IPS-20b (cell line): Measurements from ENCODE around the gene EFL1.

Experiments used
- H3K27ac ChIP-seq: one replicate; pipeline ENCODE4 v1.5.1; 2013; ENCODE audit warnings: low read length
- H3K27me3 ChIP-seq: 2 replicates; pipeline ENCODE4 v1.6.1; 2013; ENCODE audit warnings: mild to moderate bottlenecking, low read length, inconsistent platforms; ENCODE audit not compliant: insufficient read depth
- H3K36me3 ChIP-seq: 2 replicates; pipeline ENCODE4 v1.6.1; 2013; ENCODE audit warnings: low read depth, mild to moderate bottlenecking, inconsistent platforms, low read length, moderate library complexity; ENCODE audit not compliant: insufficient read depth
- H3K4me1 ChIP-seq: 2 replicates; pipeline ENCODE4 v1.6.1; 2013; ENCODE audit warnings: mild to moderate bottlenecking, control low read depth, inconsistent platforms, low read length, moderate library complexity; ENCODE audit not compliant: insufficient read depth
- H3K4me3 ChIP-seq: 2 replicates; pipeline ENCODE4 v1.5.1; 2013; ENCODE audit warnings: mild to moderate bottlenecking, low read length, inconsistent platforms
- H3K9ac ChIP-seq: 2 replicates; pipeline ENCODE4 v1.6.1; 2013; ENCODE audit warnings: low read depth, mild to moderate bottlenecking, inconsistent platforms, low read length, moderate library complexity
- H3K9me3 ChIP-seq: 2 replicates; pipeline ENCODE4 v1.6.1; 2013; ENCODE audit warnings: mild to moderate bottlenecking, low read depth, low read length, inconsistent platforms; ENCODE audit not compliant: insufficient read depth

The EFL1 gene

DNA sequence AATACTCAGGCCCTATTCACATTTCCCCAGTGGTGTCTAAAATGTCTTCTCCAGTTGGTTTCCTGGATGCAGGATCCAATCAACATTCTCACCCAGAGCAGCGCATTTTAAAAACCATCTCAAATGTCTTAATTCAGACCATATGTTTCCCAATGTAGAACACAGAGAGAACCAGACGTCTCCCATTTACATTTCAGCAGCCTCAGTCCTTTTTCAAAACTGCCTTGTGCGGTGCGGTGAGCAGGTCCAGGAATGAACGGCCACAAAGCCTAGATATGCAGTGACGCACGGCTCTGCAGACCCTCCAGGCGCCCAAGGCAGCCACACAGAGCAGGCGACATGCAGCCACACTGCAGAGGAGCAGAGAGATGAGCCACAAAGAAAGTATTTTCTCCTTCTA is 150.6 kb downstream of the EFL1 start:
- Histone ChIP-seq H3K27me3 (no peaks in the 10 kb centered on the region; the same call in 1 of the 2 replicates), H3K4me3 (no peak overlapping the region), H3K27ac (no peak overlapping the region), H3K9ac (no peak overlapping the region), H3K9me3 (no peaks in the 10 kb centered on the region), H3K4me1 (no peaks in the 10 kb centered on the region), H3K36me3 (no peaks in the 10 kb centered on the region)

DNA sequence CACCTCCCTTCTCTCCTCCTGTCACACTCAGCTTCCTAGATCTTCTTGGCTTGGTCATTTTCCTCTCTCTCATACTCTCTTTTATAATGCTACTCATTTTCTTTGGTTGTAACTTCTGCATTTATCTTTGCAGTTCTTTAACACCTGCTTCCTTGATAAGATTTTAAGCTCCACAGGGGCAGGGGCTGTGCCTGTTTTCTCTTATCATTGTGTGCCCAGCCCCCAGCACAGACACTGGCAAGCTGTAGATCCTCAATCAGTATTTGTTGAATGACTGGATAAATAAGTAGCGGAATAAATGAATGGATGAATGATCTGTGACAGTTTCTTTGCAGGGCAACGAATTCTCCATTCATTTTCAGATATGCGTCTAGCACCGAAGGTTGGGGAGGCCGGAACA is 152.4 kb downstream of the EFL1 start:
- Histone ChIP-seq H3K4me1 (no peaks in the 10 kb centered on the region), H3K4me3 (no peak overlapping the region), H3K27me3 (no peaks in the 10 kb centered on the region; the same call in 1 of the 2 replicates), H3K9ac (no peak overlapping the region), H3K27ac (no peak overlapping the region), H3K36me3 (no peaks in the 10 kb centered on the region), H3K9me3 (no peaks in the 10 kb centered on the region)

DNA sequence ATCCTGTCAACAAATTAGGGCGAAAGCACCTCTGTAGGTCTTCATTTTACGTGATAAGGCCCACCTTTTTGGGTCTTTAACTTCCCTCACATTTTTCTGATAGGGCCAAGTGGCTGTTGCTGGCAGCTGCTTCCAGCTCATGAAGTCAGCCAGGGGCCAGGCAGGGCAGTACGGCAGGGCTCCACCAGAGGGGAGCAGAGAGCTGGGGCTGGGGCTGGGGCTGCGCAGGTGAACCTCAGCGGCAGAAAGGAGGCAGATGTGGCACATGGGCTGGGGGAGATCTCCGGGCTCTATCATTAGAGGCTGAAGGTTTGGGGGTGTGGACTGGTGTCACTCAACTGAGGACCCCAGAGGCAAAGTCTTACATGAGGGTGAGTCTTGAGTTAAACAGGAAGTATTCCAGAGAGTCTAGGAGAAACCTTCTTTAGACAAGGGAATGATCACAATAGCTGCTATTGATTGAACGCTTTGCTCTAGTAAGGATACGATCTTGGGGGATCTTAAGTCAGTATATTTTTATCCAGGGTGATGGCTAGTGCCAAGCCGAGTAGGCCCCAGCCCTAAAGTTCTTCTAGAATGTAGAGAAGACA is 153.9 kb downstream of the EFL1 start:
- H3K9me3 ChIP-seq, result no peaks in the 10 kb centered on the region
- H3K9ac ChIP-seq, result no peak overlapping the region
- H3K27ac ChIP-seq, result no peak overlapping the region
- no peaks in the 10 kb centered on the region; the same call in 1 of the 2 replicates for H3K27me3 ChIP-seq
- H3K36me3 ChIP-seq, result no peaks in the 10 kb centered on the region
- no peaks in the 10 kb centered on the region for H3K4me1 ChIP-seq
- H3K4me3 ChIP-seq, result no peak overlapping the region

DNA sequence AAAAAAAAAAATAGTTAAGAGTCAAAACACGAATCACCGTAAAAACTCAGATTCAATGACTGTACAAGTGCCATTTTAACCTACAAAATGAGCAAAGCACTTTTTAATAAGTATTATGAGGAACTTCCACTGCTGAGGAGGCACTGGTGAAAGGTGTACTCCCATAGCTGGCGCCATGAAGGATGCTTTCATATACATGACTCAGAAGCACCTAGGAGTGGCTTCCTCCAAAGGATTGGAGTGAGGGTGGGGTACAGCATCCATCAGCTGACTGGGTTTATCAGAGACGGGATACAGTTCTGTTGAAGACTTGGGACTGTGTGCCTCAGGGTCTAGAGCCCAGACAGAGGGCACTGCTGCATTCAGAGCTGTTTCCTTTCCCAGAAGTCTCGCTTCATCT is 155.9 kb downstream of the EFL1 start:
- H3K4me1 ChIP-seq, result no peaks in the 10 kb centered on the region
- H3K36me3 ChIP-seq, result no peaks in the 10 kb centered on the region
- H3K27ac ChIP-seq, result no peak overlapping the region

DNA sequence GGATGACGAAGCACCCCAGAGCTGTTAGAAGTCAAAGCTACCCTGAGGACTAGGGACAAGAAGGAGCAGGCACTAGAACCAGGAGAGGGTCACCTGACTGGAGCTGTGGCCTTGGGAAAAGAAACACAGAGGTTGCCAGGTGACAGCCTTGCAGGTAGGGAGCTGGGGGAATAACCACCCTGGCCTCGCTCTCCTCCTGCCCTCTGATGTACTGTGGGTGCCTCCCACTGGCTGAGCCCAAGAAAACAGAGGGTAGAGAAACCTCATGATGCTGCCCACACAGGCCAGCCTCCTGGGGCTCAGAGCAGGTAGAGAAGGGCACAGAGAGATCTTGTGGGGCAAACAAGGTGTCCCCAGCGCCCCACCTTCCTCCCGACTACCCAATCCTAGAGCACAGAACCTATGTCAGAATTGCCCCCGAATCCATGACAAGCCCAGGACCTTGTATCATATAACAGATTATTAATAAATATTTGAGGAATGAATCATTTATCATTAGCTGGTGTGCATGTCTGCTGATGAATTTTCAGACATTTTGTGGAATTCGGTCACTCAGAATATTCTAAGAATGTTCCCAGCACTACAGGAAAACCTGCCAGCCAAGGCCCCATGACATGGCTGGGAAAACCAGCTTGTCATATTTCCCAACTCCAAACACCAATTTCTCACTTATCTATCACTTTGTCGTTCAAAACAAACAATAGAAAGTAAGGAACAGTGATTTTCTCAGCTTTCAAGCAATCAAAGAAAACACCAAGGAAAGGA is 156.9 kb downstream of the EFL1 start:
- Histone ChIP-seq H3K27ac (no peak overlapping the region), H3K4me3 (no peak overlapping the region), H3K9ac (no peak overlapping the region), H3K27me3 (no peaks in the 10 kb centered on the region; the same call in 1 of the 2 replicates), H3K9me3 (no peaks in the 10 kb centered on the region), H3K4me1 (peaks cover 4% of the 10 kb centered on the region; the same call in 1 of the 2 replicates), H3K36me3 (no peaks in the 10 kb centered on the region)

More for the DNA sequence above, 155.9 kb downstream of the EFL1 start:
- H3K4me3 ChIP-seq, result no peak overlapping the region
- H3K9ac ChIP-seq, result no peak overlapping the region
- no peaks in the 10 kb centered on the region; the same call in 1 of the 2 replicates for H3K27me3 ChIP-seq
- H3K9me3 ChIP-seq, result no peaks in the 10 kb centered on the region

DNA sequence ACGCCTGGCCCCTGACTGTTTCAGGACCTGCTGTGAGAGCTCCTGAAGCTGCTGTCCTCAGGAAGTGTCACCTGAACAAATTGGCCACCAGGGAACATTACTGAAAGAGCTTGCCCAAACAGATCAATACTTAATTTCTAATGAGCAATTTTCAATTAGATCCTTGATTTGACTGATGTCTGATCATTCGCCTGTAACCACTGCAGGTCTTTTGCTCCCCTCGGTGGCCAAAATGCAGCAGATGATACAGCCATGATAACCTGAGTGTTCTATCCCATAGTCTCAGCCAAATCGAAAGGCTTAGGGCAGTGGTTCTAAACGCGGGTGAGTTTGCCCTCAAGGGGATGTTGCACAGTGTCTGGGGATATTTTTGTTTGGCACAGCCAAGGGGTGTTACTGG is 159.1 kb downstream of the EFL1 start:
- Histone ChIP-seq H3K4me3 (no peak overlapping the region), H3K9me3 (no peaks in the 10 kb centered on the region), H3K4me1 (peaks cover 13% of the 10 kb centered on the region; the same call in 1 of the 2 replicates), H3K9ac (no peak overlapping the region), H3K27me3 (no peaks in the 10 kb centered on the region), H3K27ac (no peak overlapping the region), H3K36me3 (no peaks in the 10 kb centered on the region)

DNA sequence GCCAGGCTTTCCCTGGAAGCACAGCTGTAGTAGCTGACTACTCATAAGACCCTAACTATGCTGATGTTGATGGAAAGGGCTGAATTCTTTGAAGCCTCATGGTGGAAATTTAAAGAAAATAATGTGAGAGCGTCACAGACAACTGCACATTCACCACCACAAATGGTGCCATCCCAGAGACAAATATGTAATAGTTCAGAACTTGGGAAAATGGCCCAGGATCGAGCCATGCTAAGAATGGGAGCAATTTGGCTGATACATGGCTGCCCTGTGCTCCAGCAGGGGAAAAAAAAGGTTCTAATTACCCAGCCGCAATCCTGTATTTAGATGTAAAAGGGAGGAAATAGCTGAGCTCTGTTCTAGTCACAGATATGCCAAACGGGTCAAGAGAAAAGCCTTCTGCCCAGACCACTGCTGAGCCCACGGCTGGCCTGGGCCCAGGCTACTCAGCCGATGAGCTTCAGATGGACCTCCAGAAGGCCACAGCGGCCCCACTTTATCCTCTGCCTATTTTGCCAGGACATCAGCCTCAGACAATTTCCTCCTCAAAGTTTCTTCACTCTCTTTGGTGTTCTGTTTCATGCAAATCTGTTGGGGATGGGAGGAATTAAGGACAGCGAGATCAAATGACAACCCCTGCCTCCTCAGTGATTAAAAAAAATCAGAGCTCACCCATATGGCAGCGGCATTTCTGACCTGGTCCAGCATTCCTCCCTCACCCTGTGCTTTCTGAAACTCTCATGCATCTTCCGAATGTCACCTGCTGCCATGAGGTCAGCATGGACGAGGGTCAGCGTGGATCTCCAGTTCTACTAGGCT is 162.2 kb downstream of the EFL1 start:
- no peaks in the 10 kb centered on the region for H3K9me3 ChIP-seq
- no peak overlapping the region for H3K27ac ChIP-seq
- H3K4me1 ChIP-seq, result peaks cover 13% of the 10 kb centered on the region; the same call in 1 of the 2 replicates
- no peaks in the 10 kb centered on the region for H3K36me3 ChIP-seq
- H3K27me3 ChIP-seq, result no peaks in the 10 kb centered on the region
- no peak overlapping the region for H3K4me3 ChIP-seq
- no peak overlapping the region for H3K9ac ChIP-seq

DNA sequence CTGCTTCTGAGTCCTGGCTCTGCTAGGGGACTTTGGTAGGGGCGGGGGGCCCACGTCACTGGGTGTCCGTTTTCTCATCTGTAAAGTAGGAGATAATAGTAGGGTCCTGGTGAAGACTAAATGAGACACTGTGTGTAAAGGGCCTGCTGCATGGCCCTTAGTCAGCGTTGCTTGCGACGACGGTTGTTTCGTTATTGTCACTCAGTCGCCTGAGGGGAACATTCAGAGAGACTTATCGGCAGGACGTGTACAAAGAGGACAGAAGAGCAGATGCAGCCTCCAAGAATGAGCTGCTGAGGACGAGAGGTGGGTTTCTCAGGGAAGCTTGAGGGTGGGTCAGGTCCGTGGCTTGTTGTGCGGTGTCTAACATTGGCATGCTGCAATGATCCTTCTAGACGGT is 163.9 kb downstream of the EFL1 start:
- H3K9ac ChIP-seq, result no peak overlapping the region
- H3K4me3 ChIP-seq, result no peak overlapping the region
- H3K4me1 ChIP-seq, result peaks cover 13% of the 10 kb centered on the region; the same call in 1 of the 2 replicates
- H3K9me3 ChIP-seq, result no peaks in the 10 kb centered on the region
- no peak overlapping the region for H3K27ac ChIP-seq
- no peaks in the 10 kb centered on the region for H3K27me3 ChIP-seq
- no peaks in the 10 kb centered on the region for H3K36me3 ChIP-seq

DNA sequence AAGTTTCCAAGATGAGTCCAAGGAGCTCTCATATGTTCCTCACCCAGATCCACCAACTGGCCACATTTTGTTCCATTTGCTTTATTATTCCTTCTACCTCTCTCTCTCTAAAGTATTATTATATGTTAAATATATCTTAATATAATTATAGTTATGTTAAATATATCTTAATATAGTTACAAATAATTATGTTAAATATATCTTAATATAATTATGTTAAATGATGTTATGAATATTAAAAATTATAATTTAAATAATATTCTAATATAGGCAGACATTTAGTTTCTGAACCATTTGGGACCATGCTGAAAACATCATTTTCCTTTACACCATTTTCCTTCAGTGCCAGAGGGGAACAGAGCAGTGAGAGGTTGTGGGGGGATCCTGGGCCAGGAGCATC is 166.7 kb downstream of the EFL1 start:
- H3K9me3 ChIP-seq, result no peaks in the 10 kb centered on the region
- H3K9ac ChIP-seq, result no peak overlapping the region
- no peaks in the 10 kb centered on the region for H3K27me3 ChIP-seq
- H3K36me3 ChIP-seq, result no peaks in the 10 kb centered on the region
- H3K4me3 ChIP-seq, result no peak overlapping the region
- no peak overlapping the region for H3K27ac ChIP-seq
- peaks cover 10% of the 10 kb centered on the region; the same call in 1 of the 2 replicates for H3K4me1 ChIP-seq

DNA sequence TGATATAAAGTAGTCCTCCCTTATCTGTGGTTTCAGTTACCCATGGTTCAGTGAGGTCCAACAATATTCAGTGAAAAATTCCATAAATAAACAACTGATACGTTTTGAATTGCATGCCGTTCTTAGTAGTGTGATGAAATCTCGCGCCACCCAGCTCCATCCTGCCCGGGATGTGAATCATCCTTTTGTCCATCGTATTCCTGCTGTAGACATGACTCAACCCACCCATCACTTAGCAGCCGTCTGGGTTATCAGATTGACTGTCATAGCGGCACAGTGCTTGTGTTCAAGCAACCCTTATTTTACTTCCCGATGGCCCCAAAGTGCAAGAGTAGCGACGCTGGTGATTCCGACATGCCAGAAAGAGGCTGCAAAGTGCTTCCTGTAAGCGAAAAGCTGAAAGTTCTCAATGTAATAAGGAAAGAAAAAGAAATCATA is 168.7 kb downstream of the EFL1 start:
- H3K9me3 ChIP-seq, result no peaks in the 10 kb centered on the region
- H3K36me3 ChIP-seq, result no peaks in the 10 kb centered on the region
- no peak overlapping the region for H3K4me3 ChIP-seq
- no peak overlapping the region for H3K27ac ChIP-seq
- no peak overlapping the region for H3K9ac ChIP-seq
- H3K27me3 ChIP-seq, result no peaks in the 10 kb centered on the region
- H3K4me1 ChIP-seq, result no peaks in the 10 kb centered on the region

DNA sequence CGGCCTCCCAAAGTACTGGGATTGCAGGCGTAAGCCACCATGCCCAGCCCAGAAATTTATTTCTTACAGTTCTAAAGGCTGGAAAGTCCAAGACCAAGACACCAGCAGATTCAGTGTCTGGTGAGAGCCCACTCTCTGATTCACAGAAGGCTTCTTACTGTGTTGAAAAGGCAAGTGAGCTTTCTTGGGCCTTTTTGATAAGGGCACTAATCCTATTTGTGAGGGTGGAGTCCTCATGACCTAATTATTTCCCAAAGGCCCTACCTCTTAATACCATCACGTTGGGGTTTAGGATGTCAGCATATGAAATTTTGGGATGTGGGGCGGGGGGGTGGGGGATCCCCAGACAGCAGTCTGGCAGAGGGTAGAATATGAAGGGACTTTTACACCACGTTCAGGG is 169.2 kb downstream of the EFL1 start:
- H3K27ac ChIP-seq, result no peak overlapping the region

More for the DNA sequence above, 169.2 kb downstream of the EFL1 start:
- Histone ChIP-seq H3K4me3 (no peak overlapping the region), H3K4me1 (no peaks in the 10 kb centered on the region), H3K9ac (no peak overlapping the region), H3K9me3 (no peaks in the 10 kb centered on the region), H3K36me3 (no peaks in the 10 kb centered on the region), H3K27me3 (no peaks in the 10 kb centered on the region)
